Nephron (organoid): ENCODE measurements around the gene KIF6.
A peak's percentile ranks its signal among the peaks of the same experiment; 100 is the strongest.

ENCODE experiments used
- H3K27ac Mint-ChIP-seq, 3 experiments: 2 replicates each; pipeline ENCODE4 v1.8.0; 2020; ENCODE audit warnings: mixed read lengths in 3 of 3, mild to moderate bottlenecking in 2 of 3, moderate library complexity in 1 of 3
- H3K27me3 Mint-ChIP-seq: 2 replicates; pipeline ENCODE4 v1.8.0; 2021; ENCODE audit warnings: low read depth, mild to moderate bottlenecking, moderate library complexity, mixed read lengths
- H3K36me3 Mint-ChIP-seq: 2 replicates; pipeline ENCODE4 v1.8.0; 2020; ENCODE audit warnings: low read depth, mixed read lengths
- H3K4me1 Mint-ChIP-seq: 2 replicates; pipeline ENCODE4 v1.8.0; 2020; ENCODE audit warnings: mixed read lengths
- H3K4me3 Mint-ChIP-seq, 3 experiments: 2 replicates each; pipeline ENCODE4 v1.8.0; 2020; ENCODE audit warnings: mild to moderate bottlenecking in 3 of 3, mixed read lengths in 3 of 3, moderate library complexity in 2 of 3
- H3K9me3 Mint-ChIP-seq: 2 replicates; pipeline ENCODE4 v1.8.0; 2020; ENCODE audit warnings: mixed read lengths
- TF ChIP-seq, protein P1 (sequence below), 3 experiments: fragments of 200-600 bp; sonication (generic); IDR thresholded peaks; one replicate each; pipeline ENCODE4 v1.5.0; 2021; ENCODE audit warnings: antibody characterized with exemption in 3 of 3; ENCODE audit not compliant: unreplicated experiment in 3 of 3

The KIF6 gene

DNA sequence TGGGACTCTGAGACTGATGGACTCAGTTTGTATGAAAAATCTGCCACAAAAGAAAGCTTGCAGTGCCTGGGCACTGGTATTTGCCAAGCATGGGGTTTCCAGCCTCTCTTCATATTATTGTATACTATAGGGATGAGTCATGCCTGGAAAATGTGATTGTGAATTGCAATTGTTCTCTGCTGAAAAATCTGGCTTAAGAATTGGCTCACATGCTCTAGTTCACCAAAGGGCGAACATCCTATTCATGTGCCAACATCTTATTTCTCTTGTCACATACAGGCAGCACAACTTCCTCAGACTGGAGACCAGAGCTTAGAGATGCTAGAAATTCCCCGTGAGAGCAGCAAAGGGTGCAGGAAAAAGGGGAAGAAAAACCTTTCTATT, 299.1 kb downstream of the KIF6 start:
- H3K36me3 Mint-ChIP-seq: no peaks in the 10 kb centered on the region
- peak overlapping the region in 1 of 3 experiments; percentile 76 for H3K27ac Mint-ChIP-seq
- TF ChIP-seq, protein P1, sequence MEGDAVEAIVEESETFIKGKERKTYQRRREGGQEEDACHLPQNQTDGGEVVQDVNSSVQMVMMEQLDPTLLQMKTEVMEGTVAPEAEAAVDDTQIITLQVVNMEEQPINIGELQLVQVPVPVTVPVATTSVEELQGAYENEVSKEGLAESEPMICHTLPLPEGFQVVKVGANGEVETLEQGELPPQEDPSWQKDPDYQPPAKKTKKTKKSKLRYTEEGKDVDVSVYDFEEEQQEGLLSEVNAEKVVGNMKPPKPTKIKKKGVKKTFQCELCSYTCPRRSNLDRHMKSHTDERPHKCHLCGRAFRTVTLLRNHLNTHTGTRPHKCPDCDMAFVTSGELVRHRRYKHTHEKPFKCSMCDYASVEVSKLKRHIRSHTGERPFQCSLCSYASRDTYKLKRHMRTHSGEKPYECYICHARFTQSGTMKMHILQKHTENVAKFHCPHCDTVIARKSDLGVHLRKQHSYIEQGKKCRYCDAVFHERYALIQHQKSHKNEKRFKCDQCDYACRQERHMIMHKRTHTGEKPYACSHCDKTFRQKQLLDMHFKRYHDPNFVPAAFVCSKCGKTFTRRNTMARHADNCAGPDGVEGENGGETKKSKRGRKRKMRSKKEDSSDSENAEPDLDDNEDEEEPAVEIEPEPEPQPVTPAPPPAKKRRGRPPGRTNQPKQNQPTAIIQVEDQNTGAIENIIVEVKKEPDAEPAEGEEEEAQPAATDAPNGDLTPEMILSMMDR (IDR thresholded peaks at IDR 0.05; ENCODE audit: unreplicated experiment in 3 of 3): no peak
- no peak overlapping the region for H3K4me3 Mint-ChIP-seq
- no peaks in the 10 kb centered on the region for H3K9me3 Mint-ChIP-seq
- H3K4me1 Mint-ChIP-seq: peaks cover 32% of the 10 kb centered on the region
- peaks cover 8% of the 10 kb centered on the region for H3K27me3 Mint-ChIP-seq

DNA sequence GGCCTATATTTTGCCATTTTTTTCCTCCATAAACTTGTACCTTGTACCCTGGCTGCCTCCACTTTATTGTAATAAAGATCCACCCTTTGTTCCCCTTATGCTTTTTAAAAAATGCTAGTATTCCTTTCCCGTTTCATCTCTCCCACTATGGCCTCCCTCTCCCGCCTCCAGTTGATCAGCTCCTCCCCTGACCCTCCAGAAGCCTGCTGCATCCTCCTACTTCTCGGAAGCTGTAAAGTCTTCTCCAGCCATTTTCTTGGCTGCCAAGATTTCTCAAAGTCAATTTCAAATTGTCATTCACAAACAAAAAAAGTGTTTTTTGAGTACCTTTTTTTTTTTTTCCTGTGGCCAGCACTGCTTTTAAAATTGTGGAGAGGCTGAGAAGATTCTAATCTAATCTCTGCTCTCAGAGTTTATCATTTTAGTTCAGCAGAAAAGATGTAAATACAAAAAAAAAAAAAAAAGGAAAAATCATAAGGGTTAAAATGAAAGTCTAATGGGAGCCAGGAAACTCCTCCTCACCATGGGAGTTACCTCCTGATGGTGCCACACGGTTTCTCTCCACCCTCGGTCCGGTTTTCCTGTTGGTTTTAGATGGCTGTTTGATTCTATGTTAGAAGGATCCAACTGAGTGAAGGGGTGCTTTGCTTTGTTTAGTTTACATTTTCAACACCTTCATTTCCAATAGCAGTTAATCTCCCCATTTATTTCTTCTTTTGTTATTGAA, 299.7 kb downstream of the KIF6 start:
- Mint-ChIP-seq H3K27ac (peak overlapping the region in 1 of 3 experiments; percentile 76), H3K4me3 (no peak overlapping the region), H3K4me1 (peaks cover 28% of the 10 kb centered on the region), H3K36me3 (no peaks in the 10 kb centered on the region), H3K9me3 (no peaks in the 10 kb centered on the region), H3K27me3 (peaks cover 8% of the 10 kb centered on the region)
- TF ChIP-seq, protein P1 (IDR thresholded peaks at IDR 0.05; ENCODE audit: unreplicated experiment in 3 of 3): no peak

DNA sequence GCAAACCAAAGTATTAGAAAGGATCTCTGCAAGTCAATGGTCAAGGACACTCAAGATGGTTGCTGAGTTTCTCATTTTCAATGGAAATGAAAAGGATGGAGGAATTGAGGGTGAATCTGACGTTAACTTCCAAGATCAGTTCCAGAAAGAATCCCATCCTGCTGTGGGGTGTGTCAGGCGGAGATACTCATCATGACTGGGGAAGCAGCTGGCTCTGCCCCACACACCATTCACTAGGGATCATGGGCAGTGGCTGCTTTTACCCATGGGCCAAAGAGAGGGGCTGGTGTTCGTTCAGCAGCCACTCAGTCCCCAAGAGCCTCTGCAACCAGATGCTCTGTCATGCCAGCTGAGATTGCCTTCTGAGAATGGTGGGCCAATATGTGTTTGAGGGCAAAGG, 300.4 kb downstream of the KIF6 start:
- Mint-ChIP-seq H3K9me3 (no peaks in the 10 kb centered on the region), H3K4me1 (peaks cover 22% of the 10 kb centered on the region), H3K4me3 (no peak overlapping the region), H3K27me3 (peaks cover 8% of the 10 kb centered on the region), H3K36me3 (no peaks in the 10 kb centered on the region), H3K27ac (no peak overlapping the region)
- TF ChIP-seq, protein P1 (IDR thresholded peaks at IDR 0.05; ENCODE audit: unreplicated experiment in 3 of 3): no peak

DNA sequence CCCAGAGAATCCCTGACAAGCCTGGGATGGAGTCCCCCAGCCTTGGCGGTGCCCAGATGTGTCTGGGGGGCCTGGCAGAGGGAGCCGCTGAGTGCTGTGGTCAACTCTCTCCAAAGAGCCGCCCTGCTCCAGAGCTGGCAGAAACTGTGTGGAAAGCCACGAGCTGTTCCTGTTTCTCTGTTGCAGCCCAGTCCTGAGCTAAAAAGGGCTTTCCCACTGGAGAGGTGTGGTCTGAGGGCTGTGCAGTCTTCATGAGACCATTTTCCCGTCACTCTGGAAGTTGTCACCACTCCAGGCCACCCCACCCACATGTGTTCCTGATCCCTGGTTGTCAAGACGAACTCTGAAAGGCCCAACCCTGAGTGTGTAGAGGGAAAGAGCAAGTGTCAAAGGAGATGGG, 303.0 kb downstream of the KIF6 start:
- no peak overlapping the region for H3K27ac Mint-ChIP-seq
- TF ChIP-seq, protein P1 (IDR thresholded peaks at IDR 0.05; ENCODE audit: unreplicated experiment in 3 of 3): no peak
- H3K9me3 Mint-ChIP-seq: no peaks in the 10 kb centered on the region

DNA sequence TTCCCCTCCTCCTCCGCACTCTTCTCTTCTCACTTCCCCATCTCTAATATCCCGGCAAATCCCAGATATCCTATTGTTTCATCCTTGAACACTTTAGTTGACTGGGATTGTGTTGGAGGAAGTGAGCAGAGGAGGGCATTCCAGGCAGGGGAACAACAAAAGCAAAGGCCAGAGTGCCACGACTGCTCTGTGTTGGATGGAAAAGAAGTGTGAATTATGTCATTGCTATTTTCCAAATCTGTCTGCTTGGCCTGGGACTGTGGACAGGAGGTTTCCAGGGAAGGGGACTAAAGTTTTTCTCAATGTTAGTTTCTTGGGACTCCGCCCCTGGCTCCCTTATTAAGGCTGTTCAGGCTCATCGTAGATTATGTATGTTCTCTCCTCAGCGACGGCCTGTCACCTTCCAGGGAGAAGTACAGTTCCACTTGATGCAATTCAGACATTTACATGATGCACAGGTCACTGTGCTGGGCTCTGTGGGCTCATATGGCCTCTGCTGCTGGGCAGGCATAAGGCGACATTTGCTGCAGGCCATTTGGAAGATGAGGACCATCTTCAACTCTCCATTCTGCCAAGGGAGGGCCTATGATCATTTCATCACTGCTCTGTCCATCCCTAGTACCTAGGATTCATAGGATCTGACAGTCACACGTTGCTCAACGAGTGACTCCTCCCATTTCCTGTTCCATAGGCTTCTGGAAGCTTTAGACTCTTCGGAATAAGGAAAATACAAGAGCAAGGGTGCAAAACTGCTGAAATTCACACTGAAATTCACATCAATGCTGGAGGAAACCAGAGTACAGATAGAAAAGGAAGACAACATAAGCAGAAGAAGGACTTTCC, 303.6 kb downstream of the KIF6 start:
- H3K4me1 Mint-ChIP-seq: peaks cover 8% of the 10 kb centered on the region
- H3K4me3 Mint-ChIP-seq: no peak overlapping the region
- H3K36me3 Mint-ChIP-seq: no peaks in the 10 kb centered on the region
- H3K9me3 Mint-ChIP-seq: no peaks in the 10 kb centered on the region
- H3K27ac Mint-ChIP-seq: peak overlapping the region in 1 of 3 experiments; percentile 44
- peaks cover 5% of the 10 kb centered on the region for H3K27me3 Mint-ChIP-seq
- TF ChIP-seq, protein P1 (IDR thresholded peaks at IDR 0.05; ENCODE audit: unreplicated experiment in 3 of 3): no peak

More for the DNA sequence above, 303.0 kb downstream of the KIF6 start:
- Mint-ChIP-seq H3K4me1 (peaks cover 8% of the 10 kb centered on the region), H3K4me3 (no peak overlapping the region), H3K27me3 (peaks cover 5% of the 10 kb centered on the region), H3K36me3 (no peaks in the 10 kb centered on the region)
